HG02798 (cell line): ENCODE data around the gene TPK1.

Experiments used
- ATAC-seq: cut with Tn5 transposase; IDR thresholded peaks from one replicate; pipeline ENCODE4 v1.9.1; 2021; ENCODE audit warnings: mild to moderate bottlenecking; ENCODE audit not compliant: unreplicated experiment, poor library complexity

TPK1 gene

DNA sequence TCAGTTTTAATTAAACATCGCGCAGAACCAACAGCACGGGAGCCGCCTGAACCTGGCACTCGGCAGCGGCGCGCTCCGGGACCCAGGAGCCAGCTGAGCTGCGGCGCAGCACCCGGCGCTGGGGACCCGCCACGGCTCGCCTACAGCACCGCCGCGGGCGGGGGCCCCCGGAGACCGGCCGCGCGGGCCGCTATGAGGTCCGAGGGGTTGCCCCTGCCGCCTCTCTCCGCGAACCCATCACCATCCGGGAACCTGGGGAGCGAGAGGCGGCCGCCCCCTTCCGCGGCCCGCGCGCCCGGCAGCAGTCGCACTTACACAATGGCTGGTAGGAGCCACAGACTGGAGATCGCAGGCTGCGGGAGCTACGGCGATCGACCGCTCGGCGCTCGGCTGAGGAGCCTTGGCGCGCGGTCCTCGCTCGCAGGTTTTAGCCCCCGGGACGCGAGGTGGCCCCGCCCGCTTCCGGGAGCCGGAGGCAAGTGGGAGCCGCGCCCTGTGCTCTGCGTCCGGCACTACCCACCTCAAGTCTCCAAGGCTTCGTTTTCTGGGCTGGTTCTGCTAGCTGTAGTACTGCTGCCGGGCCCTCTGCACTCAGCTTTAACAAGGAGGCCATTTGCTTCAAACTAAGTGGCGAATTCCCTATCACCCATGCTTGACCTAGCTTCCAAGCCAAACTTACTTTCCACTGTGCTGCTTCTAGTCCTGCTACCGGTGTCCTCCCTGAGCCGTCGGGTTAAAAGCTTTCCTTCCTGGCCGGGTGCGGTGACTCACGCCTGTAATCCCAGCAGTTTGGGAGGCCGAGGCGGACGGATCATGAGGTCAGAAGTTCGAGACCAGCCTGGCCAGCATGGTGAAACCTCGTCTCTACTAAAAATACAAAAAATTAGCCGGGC lies at the start of gene TPK1:
Gene TPK1, minus strand, starts transcription at position 402 of the 893 bp plus-strand sequence. CDS start 451 bp downstream, outside the sequence.
- ATAC-seq, result peak; percentile 89

- ATAC-seq, result no peak
Observed at GRCh38 chr7:144885478-144885877, 49.6 kb upstream of the TPK1 start.

- ATAC-seq, result no peak
Observed at GRCh38 chr7:144884896-144885295, 49.0 kb upstream of the TPK1 start.

DNA sequence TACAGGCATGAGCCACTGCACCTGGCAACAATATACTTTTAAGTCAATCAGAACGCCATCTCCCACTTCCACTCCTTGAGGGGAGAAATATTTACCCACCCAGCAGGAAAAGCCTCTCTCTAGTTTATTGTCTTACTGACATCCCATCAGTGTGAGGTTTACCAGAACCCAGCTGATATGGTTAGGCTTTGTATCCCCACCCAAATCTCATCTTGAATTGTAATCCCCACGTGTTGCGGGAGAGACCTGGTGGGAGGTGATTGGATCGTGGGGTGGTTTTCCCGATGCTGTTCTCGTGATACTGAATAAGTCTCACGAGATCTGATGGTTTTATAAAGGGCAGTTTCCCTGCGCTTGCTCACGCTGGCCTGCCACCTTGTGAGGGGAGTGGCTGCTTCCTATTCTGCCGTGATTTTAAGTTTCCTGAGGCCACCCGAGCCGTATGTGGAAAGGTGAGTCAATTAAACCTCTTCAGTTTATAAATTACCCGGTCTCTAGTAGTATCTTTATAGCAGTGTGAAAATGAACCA lies 37.5 kb upstream of the TPK1 start:
- ATAC-seq, result no peak

DNA sequence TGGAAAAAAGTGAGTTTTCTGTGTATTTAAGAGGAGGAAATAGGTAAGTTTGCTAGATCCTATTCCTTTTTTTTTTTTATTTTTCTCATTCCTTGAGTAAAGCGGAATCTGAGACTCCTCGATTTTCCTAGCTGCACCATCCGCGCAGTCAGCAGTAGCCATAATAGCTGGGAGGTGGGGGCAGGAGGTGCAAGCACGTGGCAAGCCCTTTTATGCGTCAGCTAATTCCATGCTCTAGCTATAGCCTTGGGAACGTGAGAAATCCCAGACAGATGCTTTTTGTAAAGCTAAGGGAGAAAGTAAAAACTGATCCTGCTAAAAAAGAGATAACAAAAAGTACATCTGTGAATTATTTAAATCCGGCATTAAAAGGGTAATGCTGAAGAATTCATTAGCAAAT lies 33.2 kb upstream of the TPK1 start:
- no peak for ATAC-seq

GRCh38 chr7:144866189-144866588 lies 30.3 kb upstream of the TPK1 start:
- peak; percentile 43 for ATAC-seq

DNA sequence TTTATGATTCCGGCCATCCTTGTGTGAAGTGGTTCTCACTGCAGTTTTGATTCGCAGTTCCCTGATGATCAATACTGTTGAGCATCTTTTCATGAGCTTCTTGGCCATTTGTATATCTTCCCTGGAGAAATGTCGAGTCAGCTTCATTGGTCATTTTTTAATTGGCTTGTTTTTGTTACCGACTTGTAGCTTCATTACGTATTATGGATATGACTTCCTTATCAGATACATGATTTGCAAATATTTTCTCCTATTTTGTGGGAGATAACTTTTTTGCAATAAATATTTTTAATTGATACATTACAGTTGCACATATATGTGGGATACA lies 27.4 kb upstream of the TPK1 start:
- ATAC-seq, result no peak

GRCh38 chr7:144862612-144863319 lies 26.9 kb upstream of the TPK1 start:
- ATAC-seq, result no peak

DNA sequence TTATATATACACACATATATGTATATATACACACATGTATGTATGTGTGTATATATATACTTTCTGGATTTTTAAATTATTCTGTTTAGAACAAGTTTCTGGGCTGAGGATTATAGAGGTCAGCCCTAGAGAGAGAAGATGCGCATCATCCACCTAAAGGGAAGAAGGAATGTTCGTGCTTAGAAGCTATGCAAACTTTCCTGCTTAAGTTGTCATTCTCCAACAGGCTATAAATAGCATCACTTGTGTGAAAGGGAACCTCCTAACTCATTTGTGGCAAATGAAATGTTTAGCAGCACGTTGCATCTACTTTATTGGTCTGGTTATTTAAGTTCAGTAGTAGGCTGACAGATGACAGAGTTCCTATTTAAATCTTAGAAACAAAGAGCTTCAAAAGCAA lies 23.9 kb upstream of the TPK1 start:
- no peak for ATAC-seq

- no peak for ATAC-seq
Observed at GRCh38 chr7:144857463-144857862, 21.6 kb upstream of the TPK1 start.

- ATAC-seq, result no peak
Observed at GRCh38 chr7:144854839-144855424, 19.1 kb upstream of the TPK1 start.

DNA sequence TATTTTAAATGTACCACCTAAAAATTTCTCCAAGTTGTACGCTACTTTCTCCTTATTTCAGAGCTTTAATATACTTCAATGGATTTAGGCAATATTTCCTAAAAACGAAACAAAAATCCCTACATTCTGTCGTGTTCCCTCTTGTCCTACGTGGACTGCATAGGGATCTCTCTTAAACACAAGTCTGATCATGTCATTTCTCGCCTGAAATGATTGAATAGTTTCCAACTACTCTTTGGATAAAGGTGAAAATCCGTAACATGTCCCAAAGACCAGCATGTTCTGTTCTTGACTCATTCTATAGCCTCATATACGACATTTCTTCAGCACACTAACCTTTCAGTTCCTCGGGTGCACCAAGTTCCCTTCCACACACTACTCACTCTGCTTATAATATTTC lies 17.7 kb upstream of the TPK1 start:
- no peak for ATAC-seq

- no peak for ATAC-seq
Observed at GRCh38 chr7:144848078-144848477, 12.2 kb upstream of the TPK1 start.

DNA sequence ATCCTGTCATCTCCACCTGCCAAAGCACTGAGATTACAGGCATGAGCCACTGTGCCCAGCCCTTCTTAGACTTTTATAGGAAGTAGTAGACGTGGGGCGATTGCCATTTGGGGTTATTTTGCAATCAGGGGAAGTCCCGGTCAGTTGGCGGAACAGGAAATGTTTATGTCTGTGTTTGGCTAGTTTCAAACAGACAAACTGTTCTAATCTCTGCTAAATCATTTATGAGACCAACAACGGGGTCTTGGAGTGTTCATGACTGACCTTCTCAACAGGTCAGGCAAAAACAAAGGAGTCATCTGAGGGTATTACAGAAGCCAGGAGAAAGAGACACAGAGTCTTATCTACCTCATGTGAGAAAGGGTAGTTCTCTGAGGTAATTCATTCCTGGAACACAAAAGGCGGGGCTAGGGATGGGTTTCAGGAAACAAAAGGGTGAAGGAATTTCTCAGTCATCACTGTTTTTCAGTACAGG lies 6.6 kb upstream of the TPK1 start:
- ATAC-seq, result peak; percentile 89

DNA sequence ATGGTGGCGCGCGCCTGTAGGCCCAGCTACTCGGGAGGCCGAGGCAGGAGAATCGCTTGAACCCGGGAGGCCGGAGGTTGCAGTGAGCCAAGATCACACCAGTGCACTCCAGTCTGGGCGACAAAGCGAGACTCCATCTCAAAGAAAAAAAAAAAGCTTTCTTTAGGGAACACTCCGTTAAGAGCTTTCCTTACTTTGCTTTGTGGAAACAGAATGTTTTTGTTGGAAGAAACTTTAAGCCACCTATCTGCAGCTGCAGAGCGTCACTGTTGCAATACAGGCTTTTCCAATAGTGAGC lies 641 bp upstream of the TPK1 start:
- no peak for ATAC-seq

GRCh38 chr7:144835155-144835611 lies 670 bp downstream of the TPK1 start:
- ATAC-seq, result peak; percentile 39

DNA sequence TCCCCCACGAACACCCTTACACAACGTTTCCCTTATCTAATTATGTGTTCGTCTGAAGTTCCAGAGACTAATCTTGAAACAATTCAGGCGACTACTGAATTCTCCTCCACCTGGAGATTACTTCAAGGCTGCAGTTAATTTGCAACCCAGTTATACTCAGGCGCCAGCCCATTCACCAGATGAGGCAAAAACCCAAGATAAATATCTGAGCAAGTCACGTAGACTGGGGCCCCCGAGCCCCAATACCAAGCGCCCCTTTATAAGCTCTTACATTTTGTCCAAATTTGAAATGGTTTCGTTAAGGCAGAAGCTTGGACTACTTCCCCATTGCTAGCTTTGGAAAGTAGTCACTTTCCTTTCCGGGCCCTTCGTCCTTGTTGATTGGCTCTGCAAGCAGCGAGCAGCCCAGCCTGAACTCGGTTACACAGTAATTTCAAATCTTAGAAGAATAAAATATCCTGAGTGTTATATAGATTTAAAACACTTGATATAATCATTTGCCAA lies 1.2 kb downstream of the TPK1 start:
- peak; percentile 32 for ATAC-seq

DNA sequence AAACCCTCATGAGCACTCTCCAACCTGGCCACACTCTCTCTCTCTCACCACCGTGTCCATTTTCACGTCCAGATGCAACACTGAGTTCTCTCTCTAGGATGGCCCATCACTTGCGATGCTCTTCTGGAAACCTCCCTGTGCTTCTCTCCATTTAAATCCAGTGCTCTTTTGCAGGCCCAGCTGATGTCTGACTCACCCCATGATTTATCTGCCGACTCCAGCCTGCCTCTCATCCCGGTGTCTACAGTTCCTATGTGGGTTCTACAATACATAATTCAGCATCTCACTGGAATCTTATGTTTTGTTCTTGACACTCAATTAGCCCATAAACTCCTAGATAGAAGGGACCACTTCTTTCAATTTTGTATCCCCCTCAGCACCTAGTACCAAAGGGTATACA lies 5.0 kb downstream of the TPK1 start:
- ATAC-seq, result no peak

DNA sequence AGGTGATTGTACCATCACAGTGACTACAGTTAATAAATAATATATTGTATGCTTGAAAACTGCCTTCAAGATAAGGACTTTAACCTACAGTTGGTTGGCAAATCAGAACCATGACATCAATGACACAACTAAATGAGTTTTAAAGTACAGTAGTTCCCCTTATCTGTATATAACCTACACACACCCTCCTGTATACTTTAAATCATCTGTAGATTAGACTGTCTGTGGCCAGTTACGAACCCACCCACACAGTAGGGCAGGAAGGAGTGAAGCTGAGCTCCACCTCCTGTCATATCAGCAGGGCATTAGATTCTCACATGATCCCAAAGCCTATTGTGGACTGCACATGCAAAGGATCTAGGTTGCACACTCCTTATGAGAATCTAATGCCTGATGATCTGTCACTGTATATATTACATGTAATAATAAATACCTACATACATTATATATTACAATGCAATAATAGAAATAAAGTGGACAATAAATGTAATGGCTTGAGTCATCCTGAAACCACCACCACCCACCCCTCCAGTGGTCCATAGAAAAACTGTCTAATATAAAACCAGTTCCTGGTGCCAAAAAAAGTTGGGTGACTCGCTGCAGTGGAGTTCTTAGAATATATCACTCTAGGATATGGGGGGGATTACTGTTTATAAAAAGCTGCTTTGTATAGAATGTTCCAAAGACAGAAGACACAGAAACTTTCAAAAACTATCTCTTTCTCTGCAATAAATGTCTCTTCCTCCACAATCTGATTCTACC lies 5.6 kb downstream of the TPK1 start:
- no peak for ATAC-seq

DNA sequence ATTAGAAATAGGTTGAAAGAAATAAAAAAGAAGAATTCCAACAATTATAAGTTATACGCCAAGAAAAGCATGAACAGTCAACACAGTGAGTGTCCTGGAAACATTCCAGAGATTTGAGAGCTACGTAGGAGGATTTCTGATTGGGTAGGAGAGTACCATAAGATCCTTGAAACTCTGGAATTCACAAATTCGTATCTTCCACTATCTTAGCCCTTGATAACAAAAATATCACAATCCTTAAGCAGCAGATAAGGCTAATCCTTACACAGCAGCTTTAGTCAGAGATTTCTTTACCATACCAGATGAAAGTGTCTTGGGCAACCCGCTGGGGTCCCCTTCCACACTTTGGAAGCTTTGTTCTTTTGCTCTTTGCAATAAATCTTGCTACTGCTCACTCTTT lies 8.2 kb downstream of the TPK1 start:
- ATAC-seq, result no peak
